Kidney (tissue), 14 donors: Measurements from ENCODE around the gene LCE3E. TPM values are rescaled to one million over a fixed set of nuclear protein-coding genes. Genes with fewer than 3 reads are reported as not detected.
"Not testable (repeated sequence)": the region's sequence is repeated elsewhere in the genome, so short reads cannot be mapped to it uniquely, and the experiment has no call there.

Experiments used
- DNase-seq, 5 donors: peaks; one replicate each; pipeline ENCODE4 v3.0.0-alpha.2; 2013 to 2020
- FAIRE-seq: peaks from 2 replicates; lab custom pipeline; 2012; peaks lifted over from hg19 to GRCh38; lab: Jason Lieb, UNC
- H3K27ac ChIP-seq, 2 donors: one replicate each; pipeline ENCODE4 v1.7.0; 2013; ENCODE audit warnings: low read depth in 2 of 2, low read length in 2 of 2, inconsistent platforms in 1 of 2
- H3K27me3 ChIP-seq: one replicate; pipeline ENCODE4 v1.7.1; 2013; ENCODE audit warnings: low read length, inconsistent platforms; ENCODE audit not compliant: control insufficient read depth, insufficient read depth
- H3K36me3 ChIP-seq, 3 donors: one replicate each; pipeline versions ENCODE4 v1.7.0 to v1.7.1; 2013; ENCODE audit warnings: low read length in 3 of 3, control low read depth in 1 of 3, inconsistent platforms in 1 of 3; ENCODE audit not compliant: insufficient read depth in 3 of 3, control insufficient read depth in 2 of 3
- H3K4me1 ChIP-seq, 3 donors: one replicate each; pipeline versions ENCODE4 v1.7.0 to v1.7.1; 2013; ENCODE audit warnings: low read length in 3 of 3, inconsistent platforms in 1 of 3, low read depth in 1 of 3; ENCODE audit not compliant: control insufficient read depth in 2 of 3, insufficient read depth in 2 of 3
- H3K4me3 ChIP-seq, 3 donors: one replicate each; pipeline versions ENCODE4 v1.7.0 to v1.8.1; 2013; ENCODE audit warnings: low read length in 3 of 3, control low read depth in 1 of 3, inconsistent platforms in 1 of 3
- H3K9ac ChIP-seq, 3 donors: one replicate each; pipeline versions ENCODE4 v1.7.0 to v1.7.1; 2013; ENCODE audit warnings: low read length in 3 of 3, control low read depth in 1 of 3, inconsistent platforms in 1 of 3
- H3K9me3 ChIP-seq, 3 donors: one replicate each; pipeline versions ENCODE4 v1.7.0 to v1.7.1; 2013; ENCODE audit warnings: low read length in 3 of 3, control low read depth in 1 of 3, inconsistent platforms in 1 of 3; ENCODE audit not compliant: control insufficient read depth in 2 of 3, insufficient read depth in 1 of 3
- CTCF ChIP-seq: IDR thresholded peaks from 3 replicates; pipeline ENCODE4 v1.5.1; 2012; ENCODE audit warnings: mild to moderate bottlenecking, moderate library complexity, borderline replicate concordance; ENCODE audit not compliant: insufficient read depth; ENCODE audit errors: extremely low read depth
- intact Hi-C: fragments of 100-400 bp; cut with DNase I; formaldehyde crosslinking; loops from one replicate; pipeline ENCODE4 v1.11.1; 2022
- polyA plus RNA-seq: library from polyadenylated mRNA; stranded (reverse); fragments of 350-450 nt; fragmentation: Illumina TruSeq; extraction: RNeasy Lipid Tissue Mini Kit (QIAGEN cat#74804); gene quantifications from one replicate; pipeline ENCODE4 v1.2.3, GENCODE V29; 2014; ENCODE audit warnings: low read depth, low replicate concordance; ENCODE audit not compliant: insufficient read depth
- total RNA-seq: library from RNA; stranded (reverse); fragmentation: NEBNext Ultra II Directional; extraction: Animal tissue kit (Norgen Biotek cat#: 25700); gene quantifications from one replicate; pipeline ENCODE4 v1.2.1, GENCODE V29; 2021
- donor health status: control.
- donor health status: control.
- donor health status: control.
- donor health status: control.
- donor health status: control.
- donor health status: DM: yes; HTN: yes; CAD: no.
- donor health status: Normal renal cell carcinoma (clear cell type).

Gene LCE3E
- total and polyA plus RNA-seq, 2 donors from 2014 or later = not detected

GRCh38 chr1:152565115-152565514 lies 1.5 kb downstream of the LCE3E start:
- TF ChIP-seq CTCF = no peak
- Histone ChIP-seq H3K9me3 (peaks cover 0 to 4% (median 3%) of the 10 kb centered on the region in 3 donors), H3K4me3 (no peak overlapping the region), H3K36me3 (no peaks in the 10 kb centered on the region), H3K27ac (no peak overlapping the region), H3K9ac (no peak overlapping the region), H3K27me3 (no peaks in the 10 kb centered on the region), H3K4me1 (no peaks in the 10 kb centered on the region)
- intact Hi-C loops = no loop called here
- FAIRE-seq = no peak
- no peak for DNase-seq

- DNase-seq = not testable (repeated sequence)
Measured at GRCh38 chr1:152548358-152548757, 18.2 kb downstream of the LCE3E start.

GRCh38 chr1:152546704-152547103 lies 19.9 kb downstream of the LCE3E start:
- no peak for FAIRE-seq

More at GRCh38 chr1:152548358-152548757, 18.2 kb downstream of the LCE3E start:
- FAIRE-seq, H3K9ac ChIP-seq, H3K4me1 ChIP-seq, H3K4me3 ChIP-seq, H3K27ac ChIP-seq, intact Hi-C loops, H3K27me3 ChIP-seq, H3K9me3 ChIP-seq, H3K36me3 ChIP-seq: not testable (repeated sequence)

GRCh38 chr1:152543820-152544219 lies 22.8 kb downstream of the LCE3E start:
- Histone ChIP-seq H3K4me3 (no peak overlapping the region), H3K27me3 (no peaks in the 10 kb centered on the region), H3K4me1 (no peaks in the 10 kb centered on the region), H3K9ac (no peak overlapping the region), H3K36me3 (no peaks in the 10 kb centered on the region), H3K9me3 (no peaks in the 10 kb centered on the region), H3K27ac (no peak overlapping the region)
- intact Hi-C loops = no loop called here
- FAIRE-seq = no peak
- DNase-seq = no peak
- TF ChIP-seq CTCF = no peak

More at GRCh38 chr1:152546704-152547103, 19.9 kb downstream of the LCE3E start:
- Histone ChIP-seq H3K9me3 (no peaks in the 10 kb centered on the region), H3K27ac (no peak overlapping the region), H3K4me3 (no peak overlapping the region), H3K4me1 (no peaks in the 10 kb centered on the region), H3K27me3 (no peaks in the 10 kb centered on the region), H3K36me3 (no peaks in the 10 kb centered on the region), H3K9ac (no peak overlapping the region)
- DNase-seq = no peak
- no peak for TF ChIP-seq CTCF
- intact Hi-C loops = no loop called here
